ENCODE results near the gene LARP4B.

The LARP4B gene

GRCh38 chr10:836782-837181 lies 94.7 kb downstream of the LARP4B start:
- DNase-seq (ENCODE audit: extremely low read depth in 1 of 2, low read depth in 1 of 2) = no peak

- DNase-seq (ENCODE audit: extremely low read depth in 1 of 2, low read depth in 1 of 2) = no peak
Measured at GRCh38 chr10:834493-834892, 97.0 kb downstream of the LARP4B start.

- DNase-seq (ENCODE audit: extremely low read depth in 1 of 2, low read depth in 1 of 2) = no peak
Measured at GRCh38 chr10:829241-829640, 102.3 kb downstream of the LARP4B start.

GRCh38 chr10:828191-828590 lies 103.3 kb downstream of the LARP4B start:
- DNase-seq (ENCODE audit: extremely low read depth in 1 of 2, low read depth in 1 of 2) = no peak

GRCh38 chr10:824946-825345 lies 106.6 kb downstream of the LARP4B start:
- DNase-seq (ENCODE audit: extremely low read depth in 1 of 2, low read depth in 1 of 2) = no peak

GRCh38 chr10:824497-824896 lies 107.0 kb downstream of the LARP4B start:
- no peak for DNase-seq (ENCODE audit: extremely low read depth in 1 of 2, low read depth in 1 of 2)

- no peak for DNase-seq (ENCODE audit: extremely low read depth in 1 of 2, low read depth in 1 of 2)
Measured at GRCh38 chr10:822661-823367, 108.7 kb downstream of the LARP4B start.

GRCh38 chr10:822197-822596 lies 109.3 kb downstream of the LARP4B start:
- DNase-seq (ENCODE audit: extremely low read depth in 1 of 2, low read depth in 1 of 2) = no peak

GRCh38 chr10:821322-821721 lies 110.2 kb downstream of the LARP4B start:
- DNase-seq (ENCODE audit: extremely low read depth in 1 of 2, low read depth in 1 of 2) = no peak

GRCh38 chr10:819816-820215 lies 111.7 kb downstream of the LARP4B start:
- DNase-seq (ENCODE audit: extremely low read depth in 1 of 2, low read depth in 1 of 2) = no peak

GRCh38 chr10:819326-819725 lies 112.2 kb downstream of the LARP4B start:
- DNase-seq (ENCODE audit: extremely low read depth in 1 of 2, low read depth in 1 of 2) = no peak

- DNase-seq (ENCODE audit: extremely low read depth in 1 of 2, low read depth in 1 of 2) = no peak
Measured at GRCh38 chr10:818526-819220, 112.8 kb downstream of the LARP4B start.

- no peak for DNase-seq (ENCODE audit: extremely low read depth in 1 of 2, low read depth in 1 of 2)
Measured at GRCh38 chr10:818010-818409, 113.5 kb downstream of the LARP4B start.

- DNase-seq (ENCODE audit: extremely low read depth in 1 of 2, low read depth in 1 of 2) = no peak
Measured at GRCh38 chr10:817371-817770, 114.1 kb downstream of the LARP4B start.

GRCh38 chr10:816958-817357 lies 114.5 kb downstream of the LARP4B start:
- DNase-seq (ENCODE audit: extremely low read depth in 1 of 2, low read depth in 1 of 2) = no peak

GRCh38 chr10:816091-816477 lies 115.4 kb downstream of the LARP4B start:
- DNase-seq (ENCODE audit: extremely low read depth in 1 of 2, low read depth in 1 of 2) = no peak

- DNase-seq (ENCODE audit: extremely low read depth in 1 of 2, low read depth in 1 of 2) = no peak
Measured at GRCh38 chr10:815338-816090, 116.0 kb downstream of the LARP4B start.

- DNase-seq (ENCODE audit: extremely low read depth in 1 of 2, low read depth in 1 of 2) = no peak
Measured at GRCh38 chr10:814536-815302, 116.8 kb downstream of the LARP4B start.

- no peak for DNase-seq (ENCODE audit: extremely low read depth in 1 of 2, low read depth in 1 of 2)
Measured at GRCh38 chr10:813286-813685, 118.2 kb downstream of the LARP4B start.

GRCh38 chr10:812787-813186 lies 118.7 kb downstream of the LARP4B start:
- no peak for DNase-seq (ENCODE audit: extremely low read depth in 1 of 2, low read depth in 1 of 2)

Measured in stimulated activated CD8-positive, alpha-beta memory T cell treated with anti-CD3 and anti-CD28 coated beads, Interleukin-7, amount 100 ng/mL, for 48 hours (primary cell).